MV-4-11 (cell line): ENCODE data around the gene ARPC4.
"Not testable (repeated sequence)": the region's sequence is repeated elsewhere in the genome, so short reads cannot be mapped to it uniquely, and the experiment has no call there.

Experiments used
- DNase-seq: peaks from one replicate; lab custom pipeline; 2025; lab: John Stamatoyannopoulos, UW

Gene ARPC4

GRCh38 chr3:9825451-9826040 lies 32.7 kb downstream of the ARPC4 start:
- no peak for DNase-seq

- DNase-seq, result peak; percentile 61
These were observed 34.1 kb downstream of the ARPC4 start for GRCh38 chr3:9826815-9827573.

GRCh38 chr3:9828801-9829755 lies 36.2 kb downstream of the ARPC4 start:
- no peak for DNase-seq

- DNase-seq, result no peak
These were observed 38.4 kb downstream of the ARPC4 start for GRCh38 chr3:9831253-9831652.

- no peak for DNase-seq
These were observed 40.2 kb downstream of the ARPC4 start for GRCh38 chr3:9833078-9833477.

- DNase-seq, result no peak
These were observed 41.9 kb downstream of the ARPC4 start for GRCh38 chr3:9834520-9835380.

GRCh38 chr3:9837701-9838582 lies 45.1 kb downstream of the ARPC4 start:
- DNase-seq, result peak; percentile 69

GRCh38 chr3:9838856-9839255 lies 46.0 kb downstream of the ARPC4 start:
- DNase-seq, result no peak

GRCh38 chr3:9841015-9841414 lies 48.1 kb downstream of the ARPC4 start:
- no peak for DNase-seq

GRCh38 chr3:9843715-9844438 lies 51.0 kb downstream of the ARPC4 start, which contains the start of gene RPUSD3:
RPUSD3 (minus strand) TSS chr3:9844008; CDS start chr3:9843990, 18 bp downstream.
- peak; percentile 89 for DNase-seq

- no peak for DNase-seq
These were observed 53.3 kb downstream of the ARPC4 start for GRCh38 chr3:9846231-9846630.

- DNase-seq, result no peak
These were observed 54.1 kb downstream of the ARPC4 start for GRCh38 chr3:9846931-9847488.

GRCh38 chr3:9847870-9848269 lies 55.0 kb downstream of the ARPC4 start:
- DNase-seq, result not testable (repeated sequence)

- peak; percentile 26 for DNase-seq
These were observed 56.0 kb downstream of the ARPC4 start for GRCh38 chr3:9848860-9849259.

GRCh38 chr3:9851383-9851782 lies 58.5 kb downstream of the ARPC4 start:
- DNase-seq, result not testable (repeated sequence)

- not testable (repeated sequence) for DNase-seq
These were observed 59.0 kb downstream of the ARPC4 start for GRCh38 chr3:9851926-9852325.

GRCh38 chr3:9852528-9852927 lies 59.6 kb downstream of the ARPC4 start:
- no peak for DNase-seq

GRCh38 chr3:9854291-9854940 lies 61.5 kb downstream of the ARPC4 start:
- DNase-seq, result not testable (repeated sequence)

- DNase-seq, result no peak
These were observed 62.7 kb downstream of the ARPC4 start for GRCh38 chr3:9855594-9855993.
